Mesenchymal stem cell (in vitro differentiated cells and primary cell): Measurements from ENCODE around the gene RANBP3.
A peak's percentile ranks its signal among the peaks of the same experiment; 100 is the strongest.

Experiments used
- DNase-seq: peaks from one replicate; pipeline ENCODE4 v3.0.0-alpha.2; 2013
- H2AFZ ChIP-seq: one replicate; pipeline ENCODE4 v1.6.1; 2013; ENCODE audit warnings: low read depth, mild to moderate bottlenecking, control low read depth, inconsistent platforms, low read length, moderate library complexity
- H2AK5ac ChIP-seq: 2 replicates; pipeline ENCODE4 v1.6.1; 2013; ENCODE audit warnings: low read length, moderate library complexity, mild to moderate bottlenecking, inconsistent platforms; ENCODE audit not compliant: severe bottlenecking
- H2BK120ac ChIP-seq: one replicate; pipeline ENCODE4 v1.6.1; 2013; ENCODE audit warnings: low read depth, mild to moderate bottlenecking, inconsistent platforms, low read length, moderate library complexity
- H2BK12ac ChIP-seq, 2 experiments: one replicate each; pipeline ENCODE4 v1.6.1; 2013; ENCODE audit warnings: inconsistent platforms in 2 of 2, low read length in 2 of 2, mild to moderate bottlenecking in 2 of 2, moderate library complexity in 2 of 2, control low read depth in 1 of 2
- H2BK15ac ChIP-seq: one replicate; pipeline ENCODE4 v1.6.1; 2013; ENCODE audit warnings: mild to moderate bottlenecking, low read depth, inconsistent platforms; ENCODE audit not compliant: poor library complexity, severe bottlenecking
- H2BK5ac ChIP-seq: 2 replicates; pipeline ENCODE4 v1.6.1; 2013; ENCODE audit warnings: low read depth, mild to moderate bottlenecking, low read length, control low read depth, inconsistent platforms; ENCODE audit not compliant: poor library complexity, severe bottlenecking
- H3K14ac ChIP-seq, 2 experiments: one replicate each; pipeline ENCODE4 v1.6.1; 2013; ENCODE audit warnings: inconsistent platforms in 2 of 2, low read length in 2 of 2, control low read depth in 1 of 2, mild to moderate bottlenecking in 1 of 2, moderate library complexity in 1 of 2
- H3K18ac ChIP-seq, 2 experiments: one replicate each; pipeline ENCODE4 v1.6.1; 2013; ENCODE audit warnings: inconsistent platforms in 2 of 2, low read length in 2 of 2, control low read depth in 1 of 2, low read depth in 1 of 2, mild to moderate bottlenecking in 1 of 2
- H3K23ac ChIP-seq, 2 experiments: one replicate each; pipeline ENCODE4 v1.6.1; 2013; ENCODE audit warnings: inconsistent platforms in 2 of 2, low read length in 2 of 2, mild to moderate bottlenecking in 2 of 2, moderate library complexity in 2 of 2, control low read depth in 1 of 2
- H3K27ac ChIP-seq: 2 replicates; pipeline ENCODE4 v1.5.1; 2013; ENCODE audit warnings: mild to moderate bottlenecking, moderate library complexity, low read length, control low read depth, inconsistent platforms; ENCODE audit not compliant: poor library complexity, severe bottlenecking
- H3K27me3 ChIP-seq, 2 experiments: 2 replicates each; pipeline versions ENCODE4 v1.6.1 to v1.7.0; 2013; ENCODE audit warnings: low read length in 2 of 2, mild to moderate bottlenecking in 2 of 2, moderate library complexity in 2 of 2, control low read depth in 1 of 2, inconsistent platforms in 1 of 2; ENCODE audit not compliant: control insufficient read depth in 1 of 2, insufficient read depth in 1 of 2
- H3K36me3 ChIP-seq, 2 experiments: 2 replicates each; pipeline versions ENCODE4 v1.6.1 to v1.7.0; 2013; ENCODE audit warnings: low read length in 2 of 2, control low read depth in 1 of 2, inconsistent platforms in 1 of 2, low read depth in 1 of 2, mild to moderate bottlenecking in 1 of 2; ENCODE audit not compliant: insufficient read depth in 2 of 2, control insufficient read depth in 1 of 2
- H3K4ac ChIP-seq, 2 experiments: one replicate each; pipeline ENCODE4 v1.6.1; 2013; ENCODE audit warnings: inconsistent platforms in 2 of 2, low read length in 2 of 2, mild to moderate bottlenecking in 2 of 2, moderate library complexity in 2 of 2, control low read depth in 1 of 2, low read depth in 1 of 2
- H3K4me1 ChIP-seq: 2 replicates; pipeline ENCODE4 v1.6.1; 2013; ENCODE audit warnings: low read depth, low read length, control low read depth; ENCODE audit not compliant: control insufficient read depth, insufficient read depth
- H3K4me2 ChIP-seq: 2 replicates; pipeline ENCODE4 v1.6.1; 2013; ENCODE audit warnings: low read length, mild to moderate bottlenecking, inconsistent platforms; ENCODE audit not compliant: poor library complexity, severe bottlenecking
- H3K4me3 ChIP-seq, 2 experiments: 2 replicates each; pipeline versions ENCODE4 v1.5.1 to v1.7.0; 2013; ENCODE audit warnings: low read length in 2 of 2, mild to moderate bottlenecking in 2 of 2, control low read depth in 1 of 2, low read depth in 1 of 2; ENCODE audit not compliant: insufficient read depth in 1 of 2
- H3K79me1 ChIP-seq: replicated peaks from 2 replicates; pipeline ENCODE4 v1.6.1; 2013; ENCODE audit warnings: mild to moderate bottlenecking, control low read depth, low read length, inconsistent platforms; ENCODE audit not compliant: poor library complexity, severe bottlenecking
- H3K9ac ChIP-seq: 2 replicates; pipeline ENCODE4 v1.7.0; 2013; ENCODE audit warnings: mild to moderate bottlenecking, low read length, moderate library complexity
- H3K9me3 ChIP-seq: 2 replicates; pipeline ENCODE4 v1.7.0; 2013; ENCODE audit warnings: mild to moderate bottlenecking, low read length; ENCODE audit not compliant: control insufficient read depth
- H4K8ac ChIP-seq: one replicate; pipeline ENCODE4 v1.6.1; 2013; ENCODE audit warnings: inconsistent platforms, mild to moderate bottlenecking, low read length, moderate library complexity
- H4K91ac ChIP-seq: one replicate; pipeline ENCODE4 v1.6.1; 2013; ENCODE audit warnings: mild to moderate bottlenecking, low read length, inconsistent platforms
- WGBS: methylation state at CpG from one replicate; pipeline ENCODE4 v1.1.7; 2013; ENCODE audit warnings: mixed read lengths; 5-methylcytosine and 5-hydroxymethylcytosine counted together

Gene RANBP3

GRCh38 chr19:5960005-5961001 is 17.6 kb downstream of the RANBP3 start:
- WGBS = 90% methylated on average over 18 of the region's 18 CpGs
- Histone ChIP-seq H2AFZ (no peak overlapping the region), H2AK5ac (no peak overlapping the region)

GRCh38 chr19:5959260-5960004 is 18.5 kb downstream of the RANBP3 start:
- no peak overlapping the region for H2BK5ac ChIP-seq
- H2BK120ac ChIP-seq = no peak overlapping the region
- peaks cover 4 to 21% of the 10 kb centered on the region in 2 experiments for H3K36me3 ChIP-seq
- peak overlapping the region; percentile 2 for H2BK15ac ChIP-seq
- H3K4me2 ChIP-seq = no peak overlapping the region
- 96% methylated on average over 14 of the region's 14 CpGs for WGBS
- H3K18ac ChIP-seq = no peak overlapping the region
- no peak overlapping the region for H3K4me3 ChIP-seq
- H3K27me3 ChIP-seq = no peaks in the 10 kb centered on the region
- H3K23ac ChIP-seq = no peak overlapping the region
- H3K14ac ChIP-seq = no peak overlapping the region
- peak overlapping the region; percentile 10 for H4K8ac ChIP-seq
- H3K9ac ChIP-seq = peak overlapping the region; percentile 26
- DNase-seq = no peak
- no peak overlapping the region for H2AFZ ChIP-seq
- no peak overlapping the region for H3K4ac ChIP-seq
- H2BK12ac ChIP-seq = no peak overlapping the region
- H4K91ac ChIP-seq = peak overlapping the region; percentile 7
- H2AK5ac ChIP-seq = no peak overlapping the region
- H3K79me1 ChIP-seq = peaks cover 14% of the 10 kb centered on the region
- peaks cover 52% of the 10 kb centered on the region for H3K4me1 ChIP-seq
- H3K27ac ChIP-seq = no peak overlapping the region
- H3K9me3 ChIP-seq = no peaks in the 10 kb centered on the region

More at GRCh38 chr19:5960005-5961001, 17.6 kb downstream of the RANBP3 start:
- Histone ChIP-seq H3K4me3 (no peak overlapping the region), H3K79me1 (peaks cover 14% of the 10 kb centered on the region), H3K23ac (no peak overlapping the region), H3K27me3 (no peaks in the 10 kb centered on the region), H2BK15ac (peak overlapping the region; percentile 1), H3K9me3 (no peaks in the 10 kb centered on the region), H3K4ac (peak overlapping the region in 1 of 2 experiments; percentile 15), H3K18ac (no peak overlapping the region), H2BK120ac (no peak overlapping the region), H2BK12ac (no peak overlapping the region), H2BK5ac (no peak overlapping the region), H4K8ac (peak overlapping the region; percentile 10), H3K36me3 (peaks cover 6 to 24% of the 10 kb centered on the region in 2 experiments), H3K9ac (peak overlapping the region; percentile 26), H4K91ac (peak overlapping the region; percentile 22), H3K14ac (no peak overlapping the region), H3K4me1 (peaks cover 46% of the 10 kb centered on the region), H3K4me2 (no peak overlapping the region), H3K27ac (no peak overlapping the region)
- no peak for DNase-seq

GRCh38 chr19:5958851-5959122 is 19.2 kb downstream of the RANBP3 start:
- Histone ChIP-seq H3K18ac (no peak overlapping the region), H4K8ac (no peak overlapping the region), H2BK15ac (no peak overlapping the region), H2AK5ac (no peak overlapping the region), H3K27me3 (no peaks in the 10 kb centered on the region), H2BK12ac (peak overlapping the region in 1 of 2 experiments; percentile 37), H3K36me3 (peaks cover 4 to 15% of the 10 kb centered on the region in 2 experiments), H3K4me2 (no peak overlapping the region), H3K9me3 (no peaks in the 10 kb centered on the region), H3K27ac (no peak overlapping the region), H2AFZ (no peak overlapping the region), H3K4me1 (peaks cover 50% of the 10 kb centered on the region), H3K14ac (no peak overlapping the region), H3K4ac (no peak overlapping the region), H2BK120ac (no peak overlapping the region), H3K9ac (no peak overlapping the region), H2BK5ac (no peak overlapping the region), H3K4me3 (no peak overlapping the region), H3K79me1 (peaks cover 13% of the 10 kb centered on the region), H3K23ac (no peak overlapping the region), H4K91ac (no peak overlapping the region)
- no peak for DNase-seq
- 96% methylated on average over 10 of the region's 10 CpGs for WGBS
